ENCODE results near the gene DDIT4. TPM values are rescaled to one million over a fixed set of nuclear protein-coding genes. Genes with fewer than 3 reads are reported as not detected.
A peak's percentile ranks its signal among the peaks of the same experiment; 100 is the strongest.

Gene DDIT4
- total RNA-seq, 1 experiment from 2014 or later, result 872 TPM

- peak overlapping the region; percentile 87 for H3K27ac Mint-ChIP-seq (ENCODE audit: low read depth, unreplicated experiment)
- no peaks in the 10 kb centered on the region for H3K36me3 Mint-ChIP-seq (ENCODE audit: insufficient read depth, unreplicated experiment)
- no peaks in the 10 kb centered on the region for H3K27me3 Mint-ChIP-seq (ENCODE audit: insufficient read depth, unreplicated experiment)
- peaks cover 51% of the 10 kb centered on the region for H3K4me1 Mint-ChIP-seq (ENCODE audit: insufficient read depth, unreplicated experiment)
- no peak for DNase-seq (ENCODE audit: unreplicated experiment)
- ChIA-PET CTCF (interaction anchor here (0.6 to 2.8 kb wide), 6 partner anchors 13 to 423 kb away, joined by 3 to 16 read pairs (median 4); partner anchors contain the start of gene DDIT4), POLR2A (interaction anchor here (0.7 to 27.1 kb wide), 7 partner anchors 12 to 77 kb away, joined by 3 to 902 read pairs (median 31); partner anchors contain the start of genes ANAPC16 and DDIT4)
- TF ChIP-seq CTCF (IDR thresholded peaks at IDR 0.05; ENCODE audit: unreplicated experiment), result no peak
- BruUV-seq (replicated peaks), result no TSS peak
- no peak overlapping the region for H3K4me3 Mint-ChIP-seq (ENCODE audit: unreplicated experiment)
- H3K9me3 Mint-ChIP-seq (ENCODE audit: unreplicated experiment), result no peaks in the 10 kb centered on the region
- intact Hi-C loops (cut with micrococcal nuclease), result no loop called here
These were observed 15.1 kb upstream of the DDIT4 start for GRCh38 chr10:72258617-72259016.

GRCh38 chr10:72259491-72260238 is 14.1 kb upstream of the DDIT4 start:
- intact Hi-C loops (cut with micrococcal nuclease), result no loop called here
- Mint-ChIP-seq H3K4me1 (ENCODE audit: insufficient read depth, unreplicated experiment) (peaks cover 54% of the 10 kb centered on the region), H3K36me3 (ENCODE audit: insufficient read depth, unreplicated experiment) (no peaks in the 10 kb centered on the region), H3K4me3 (ENCODE audit: unreplicated experiment) (peak overlapping the region; percentile 53), H3K27ac (ENCODE audit: low read depth, unreplicated experiment) (peak overlapping the region; percentile 87), H3K9me3 (ENCODE audit: unreplicated experiment) (no peaks in the 10 kb centered on the region), H3K27me3 (ENCODE audit: insufficient read depth, unreplicated experiment) (no peaks in the 10 kb centered on the region)
- no peak for TF ChIP-seq CTCF (IDR thresholded peaks at IDR 0.05; ENCODE audit: unreplicated experiment)
- TSS peak; percentile 42 for BruUV-seq (replicated peaks)
- ChIA-PET CTCF (interaction anchor here (0.7 to 2.8 kb wide), 10 partner anchors 12 to 77 kb away, joined by 3 to 16 read pairs (median 3); partner anchors contain the start of gene DDIT4), POLR2A (interaction anchor here (0.8 to 27.1 kb wide), 13 partner anchors 9 to 284 kb away, joined by 3 to 902 read pairs (median 11); partner anchors contain the start of genes ANAPC16 and DDIT4)
- peak; percentile 49 for DNase-seq (ENCODE audit: unreplicated experiment)

- Mint-ChIP-seq H3K4me3 (ENCODE audit: unreplicated experiment) (peak overlapping the region; percentile 53), H3K27ac (ENCODE audit: low read depth, unreplicated experiment) (peak overlapping the region; percentile 87), H3K4me1 (ENCODE audit: insufficient read depth, unreplicated experiment) (peaks cover 46% of the 10 kb centered on the region), H3K36me3 (ENCODE audit: insufficient read depth, unreplicated experiment) (no peaks in the 10 kb centered on the region), H3K9me3 (ENCODE audit: unreplicated experiment) (no peaks in the 10 kb centered on the region), H3K27me3 (ENCODE audit: insufficient read depth, unreplicated experiment) (no peaks in the 10 kb centered on the region)
- CTCF ChIA-PET, result interaction anchor here (0.6 to 2.8 kb wide), 9 partner anchors 12 to 211 kb away, joined by 3 to 16 read pairs (median 4); partner anchors contain the start of gene DDIT4
- POLR2A ChIA-PET, result interaction anchor here (0.6 to 27.1 kb wide), 22 partner anchors 7 to 543 kb away, joined by 3 to 902 read pairs (median 5); partner anchors contain the start of genes ANAPC16, ASCC1 and DDIT4
- intact Hi-C loops (cut with micrococcal nuclease), result no loop called here
- BruUV-seq (replicated peaks), result no TSS peak
- peak; percentile 99 for DNase-seq (ENCODE audit: unreplicated experiment)
- no peak for TF ChIP-seq CTCF (IDR thresholded peaks at IDR 0.05; ENCODE audit: unreplicated experiment)
These were observed 13.3 kb upstream of the DDIT4 start for GRCh38 chr10:72260239-72260975.

All from MCF 10A (cell line).